Measurements from ENCODE around the gene MED29. TPM values are rescaled to one million over a fixed set of nuclear protein-coding genes. Genes with fewer than 3 reads are reported as not detected.

Gene MED29
- total RNA-seq, 1 donor from 2014 or later, result 27.0 TPM

GRCh38 chr19:39372047-39372802, 19.0 kb upstream of the MED29 start:
- peak overlapping the region; percentile 70 for H3K9ac ChIP-seq (ENCODE audit: low read length)
- peaks cover 39% of the 10 kb centered on the region for H3K36me3 ChIP-seq (ENCODE audit: insufficient read depth, low read length)
- H2AFZ ChIP-seq (ENCODE audit: low read depth, low read length), result no peak overlapping the region

DNA sequence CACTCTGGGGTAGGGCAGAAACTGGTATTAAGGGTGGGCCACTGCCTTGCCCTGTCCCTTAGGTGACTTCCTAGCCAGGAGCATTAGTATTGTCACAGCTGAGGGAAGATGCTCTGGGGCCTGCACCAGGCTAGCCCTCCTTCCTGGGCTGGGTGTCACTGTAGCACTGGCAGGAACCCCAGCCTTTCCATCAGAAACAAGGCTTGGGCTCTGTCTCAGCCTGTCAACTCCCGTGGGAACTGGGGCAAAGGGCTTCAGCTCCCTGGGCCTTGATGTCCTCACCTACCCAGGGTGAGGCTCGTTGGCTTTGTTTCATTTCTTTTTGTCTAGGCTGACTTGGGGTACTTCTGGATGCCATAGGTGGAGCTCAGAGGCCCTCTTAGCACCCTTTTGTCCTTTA, 18.2 kb upstream of the MED29 start:
- FAIRE-seq, result no peak
- TF ChIP-seq, protein P1, sequence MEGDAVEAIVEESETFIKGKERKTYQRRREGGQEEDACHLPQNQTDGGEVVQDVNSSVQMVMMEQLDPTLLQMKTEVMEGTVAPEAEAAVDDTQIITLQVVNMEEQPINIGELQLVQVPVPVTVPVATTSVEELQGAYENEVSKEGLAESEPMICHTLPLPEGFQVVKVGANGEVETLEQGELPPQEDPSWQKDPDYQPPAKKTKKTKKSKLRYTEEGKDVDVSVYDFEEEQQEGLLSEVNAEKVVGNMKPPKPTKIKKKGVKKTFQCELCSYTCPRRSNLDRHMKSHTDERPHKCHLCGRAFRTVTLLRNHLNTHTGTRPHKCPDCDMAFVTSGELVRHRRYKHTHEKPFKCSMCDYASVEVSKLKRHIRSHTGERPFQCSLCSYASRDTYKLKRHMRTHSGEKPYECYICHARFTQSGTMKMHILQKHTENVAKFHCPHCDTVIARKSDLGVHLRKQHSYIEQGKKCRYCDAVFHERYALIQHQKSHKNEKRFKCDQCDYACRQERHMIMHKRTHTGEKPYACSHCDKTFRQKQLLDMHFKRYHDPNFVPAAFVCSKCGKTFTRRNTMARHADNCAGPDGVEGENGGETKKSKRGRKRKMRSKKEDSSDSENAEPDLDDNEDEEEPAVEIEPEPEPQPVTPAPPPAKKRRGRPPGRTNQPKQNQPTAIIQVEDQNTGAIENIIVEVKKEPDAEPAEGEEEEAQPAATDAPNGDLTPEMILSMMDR (IDR thresholded peaks at IDR 0.05; ENCODE audit: insufficient read depth, low read depth, low read length), result no peak
- TF ChIP-seq EZH2 (IDR thresholded peaks at IDR 0.05; ENCODE audit: insufficient read depth, low read length), result no peak
- H3K9ac ChIP-seq (ENCODE audit: low read length), result peak overlapping the region; percentile 70
- no peak overlapping the region for H3K4me3 ChIP-seq (ENCODE audit: insufficient read depth, low read depth, low read length)
- peaks cover 15% of the 10 kb centered on the region for H3K4me1 ChIP-seq (ENCODE audit: insufficient read depth, low read length)
- peaks cover 44% of the 10 kb centered on the region for H3K36me3 ChIP-seq (ENCODE audit: insufficient read depth, low read length)
- H3K4me2 ChIP-seq (ENCODE audit: low read length), result peak overlapping the region; percentile 65
- no peak overlapping the region for H3K27ac Mint-ChIP-seq (ENCODE audit: unreplicated experiment)
- no peaks in the 10 kb centered on the region for H3K9me3 ChIP-seq (ENCODE audit: insufficient read depth, low read depth, low read length)
- H3K27ac ChIP-seq (ENCODE audit: low read depth, low read length), result peak overlapping the region; percentile 83
- no peak for DNase-seq (ENCODE audit: low read depth)
- H3K4me1 Mint-ChIP-seq (ENCODE audit: low read depth, unreplicated experiment), result peaks cover 3% of the 10 kb centered on the region
- H3K4me3 Mint-ChIP-seq (ENCODE audit: unreplicated experiment), result no peak overlapping the region
- H3K9me3 Mint-ChIP-seq (ENCODE audit: unreplicated experiment), result no peaks in the 10 kb centered on the region
- H2AFZ ChIP-seq (ENCODE audit: low read depth, low read length), result no peak overlapping the region
- peaks cover 5% of the 10 kb centered on the region for H3K79me2 ChIP-seq (ENCODE audit: insufficient read depth, low read length)
- peaks cover 21% of the 10 kb centered on the region for H4K20me1 ChIP-seq (ENCODE audit: insufficient read depth, low read length)
- H3K27me3 Mint-ChIP-seq (ENCODE audit: low read depth, unreplicated experiment), result no peaks in the 10 kb centered on the region
- no peaks in the 10 kb centered on the region for H3K27me3 ChIP-seq (ENCODE audit: insufficient read depth, low read length)
- peaks cover 44% of the 10 kb centered on the region for H3K36me3 Mint-ChIP-seq (ENCODE audit: low read depth, unreplicated experiment)

More at GRCh38 chr19:39372047-39372802, 19.0 kb upstream of the MED29 start:
- no peak overlapping the region for H3K4me3 Mint-ChIP-seq (ENCODE audit: unreplicated experiment)
- DNase-seq (ENCODE audit: low read depth) (peak; percentile 95), FAIRE-seq (no peak)
- peaks cover 3% of the 10 kb centered on the region for H3K4me1 Mint-ChIP-seq (ENCODE audit: low read depth, unreplicated experiment)
- H3K9me3 Mint-ChIP-seq (ENCODE audit: unreplicated experiment), result no peaks in the 10 kb centered on the region
- peak overlapping the region; percentile 83 for H3K27ac ChIP-seq (ENCODE audit: low read depth, low read length)
- no peaks in the 10 kb centered on the region for H3K27me3 Mint-ChIP-seq (ENCODE audit: low read depth, unreplicated experiment)
- H3K9me3 ChIP-seq (ENCODE audit: insufficient read depth, low read depth, low read length), result no peaks in the 10 kb centered on the region
- no peak overlapping the region for H3K4me3 ChIP-seq (ENCODE audit: insufficient read depth, low read depth, low read length)
- no peaks in the 10 kb centered on the region for H3K27me3 ChIP-seq (ENCODE audit: insufficient read depth, low read length)
- TF ChIP-seq, protein P1 (IDR thresholded peaks at IDR 0.05; ENCODE audit: insufficient read depth, low read depth, low read length), result no peak
- no peak for TF ChIP-seq EZH2 (IDR thresholded peaks at IDR 0.05; ENCODE audit: insufficient read depth, low read length)
- peak overlapping the region; percentile 65 for H3K4me2 ChIP-seq (ENCODE audit: low read length)
- peaks cover 21% of the 10 kb centered on the region for H4K20me1 ChIP-seq (ENCODE audit: insufficient read depth, low read length)
- peaks cover 41% of the 10 kb centered on the region for H3K36me3 Mint-ChIP-seq (ENCODE audit: low read depth, unreplicated experiment)
- peaks cover 15% of the 10 kb centered on the region for H3K4me1 ChIP-seq (ENCODE audit: insufficient read depth, low read length)
- H3K27ac Mint-ChIP-seq (ENCODE audit: unreplicated experiment), result no peak overlapping the region
- peaks cover 5% of the 10 kb centered on the region for H3K79me2 ChIP-seq (ENCODE audit: insufficient read depth, low read length)

GRCh38 chr19:39375929-39376328, 15.2 kb upstream of the MED29 start:
- no peak overlapping the region for H3K27ac Mint-ChIP-seq (ENCODE audit: unreplicated experiment)
- Histone ChIP-seq H3K79me2 (ENCODE audit: insufficient read depth, low read length) (peaks cover 5% of the 10 kb centered on the region), H3K4me1 (ENCODE audit: insufficient read depth, low read length) (peaks cover 15% of the 10 kb centered on the region), H2AFZ (ENCODE audit: low read depth, low read length) (no peak overlapping the region), H3K27ac (ENCODE audit: low read depth, low read length) (no peak overlapping the region), H3K9ac (ENCODE audit: low read length) (no peak overlapping the region), H3K4me3 (ENCODE audit: insufficient read depth, low read depth, low read length) (no peak overlapping the region), H3K27me3 (ENCODE audit: insufficient read depth, low read length) (no peaks in the 10 kb centered on the region), H4K20me1 (ENCODE audit: insufficient read depth, low read length) (peaks cover 16% of the 10 kb centered on the region), H3K4me2 (ENCODE audit: low read length) (no peak overlapping the region), H3K36me3 (ENCODE audit: insufficient read depth, low read length) (peaks cover 41% of the 10 kb centered on the region), H3K9me3 (ENCODE audit: insufficient read depth, low read depth, low read length) (no peaks in the 10 kb centered on the region)
- H3K36me3 Mint-ChIP-seq (ENCODE audit: low read depth, unreplicated experiment), result peaks cover 41% of the 10 kb centered on the region
- FAIRE-seq (no peak), DNase-seq (ENCODE audit: low read depth) (no peak)
- H3K27me3 Mint-ChIP-seq (ENCODE audit: low read depth, unreplicated experiment), result no peaks in the 10 kb centered on the region
- H3K4me3 Mint-ChIP-seq (ENCODE audit: unreplicated experiment), result no peak overlapping the region
- H3K9me3 Mint-ChIP-seq (ENCODE audit: unreplicated experiment), result no peaks in the 10 kb centered on the region
- peaks cover 3% of the 10 kb centered on the region for H3K4me1 Mint-ChIP-seq (ENCODE audit: low read depth, unreplicated experiment)
- TF ChIP-seq EZH2 (IDR thresholded peaks at IDR 0.05; ENCODE audit: insufficient read depth, low read length), result no peak
- TF ChIP-seq, protein P1 (IDR thresholded peaks at IDR 0.05; ENCODE audit: insufficient read depth, low read depth, low read length), result no peak
